Left hindlimb (tissue), 1 donor: Measurements from ENCODE around the gene RC3H2.
A peak's percentile ranks its signal among the peaks of the same experiment; 100 is the strongest.

Experiments used
- DNase-seq: peaks from one replicate; pipeline ENCODE4 v3.0.0-alpha.2; 2018

The RC3H2 gene, protein sequence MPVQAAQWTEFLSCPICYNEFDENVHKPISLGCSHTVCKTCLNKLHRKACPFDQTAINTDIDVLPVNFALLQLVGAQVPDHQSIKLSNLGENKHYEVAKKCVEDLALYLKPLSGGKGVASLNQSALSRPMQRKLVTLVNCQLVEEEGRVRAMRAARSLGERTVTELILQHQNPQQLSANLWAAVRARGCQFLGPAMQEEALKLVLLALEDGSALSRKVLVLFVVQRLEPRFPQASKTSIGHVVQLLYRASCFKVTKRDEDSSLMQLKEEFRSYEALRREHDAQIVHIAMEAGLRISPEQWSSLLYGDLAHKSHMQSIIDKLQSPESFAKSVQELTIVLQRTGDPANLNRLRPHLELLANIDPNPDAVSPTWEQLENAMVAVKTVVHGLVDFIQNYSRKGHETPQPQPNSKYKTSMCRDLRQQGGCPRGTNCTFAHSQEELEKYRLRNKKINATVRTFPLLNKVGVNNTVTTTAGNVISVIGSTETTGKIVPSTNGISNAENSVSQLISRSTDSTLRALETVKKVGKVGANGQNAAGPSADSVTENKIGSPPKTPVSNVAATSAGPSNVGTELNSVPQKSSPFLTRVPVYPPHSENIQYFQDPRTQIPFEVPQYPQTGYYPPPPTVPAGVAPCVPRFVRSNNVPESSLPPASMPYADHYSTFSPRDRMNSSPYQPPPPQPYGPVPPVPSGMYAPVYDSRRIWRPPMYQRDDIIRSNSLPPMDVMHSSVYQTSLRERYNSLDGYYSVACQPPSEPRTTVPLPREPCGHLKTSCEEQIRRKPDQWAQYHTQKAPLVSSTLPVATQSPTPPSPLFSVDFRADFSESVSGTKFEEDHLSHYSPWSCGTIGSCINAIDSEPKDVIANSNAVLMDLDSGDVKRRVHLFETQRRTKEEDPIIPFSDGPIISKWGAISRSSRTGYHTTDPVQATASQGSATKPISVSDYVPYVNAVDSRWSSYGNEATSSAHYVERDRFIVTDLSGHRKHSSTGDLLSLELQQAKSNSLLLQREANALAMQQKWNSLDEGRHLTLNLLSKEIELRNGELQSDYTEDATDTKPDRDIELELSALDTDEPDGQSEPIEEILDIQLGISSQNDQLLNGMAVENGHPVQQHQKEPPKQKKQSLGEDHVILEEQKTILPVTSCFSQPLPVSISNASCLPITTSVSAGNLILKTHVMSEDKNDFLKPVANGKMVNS

DNA sequence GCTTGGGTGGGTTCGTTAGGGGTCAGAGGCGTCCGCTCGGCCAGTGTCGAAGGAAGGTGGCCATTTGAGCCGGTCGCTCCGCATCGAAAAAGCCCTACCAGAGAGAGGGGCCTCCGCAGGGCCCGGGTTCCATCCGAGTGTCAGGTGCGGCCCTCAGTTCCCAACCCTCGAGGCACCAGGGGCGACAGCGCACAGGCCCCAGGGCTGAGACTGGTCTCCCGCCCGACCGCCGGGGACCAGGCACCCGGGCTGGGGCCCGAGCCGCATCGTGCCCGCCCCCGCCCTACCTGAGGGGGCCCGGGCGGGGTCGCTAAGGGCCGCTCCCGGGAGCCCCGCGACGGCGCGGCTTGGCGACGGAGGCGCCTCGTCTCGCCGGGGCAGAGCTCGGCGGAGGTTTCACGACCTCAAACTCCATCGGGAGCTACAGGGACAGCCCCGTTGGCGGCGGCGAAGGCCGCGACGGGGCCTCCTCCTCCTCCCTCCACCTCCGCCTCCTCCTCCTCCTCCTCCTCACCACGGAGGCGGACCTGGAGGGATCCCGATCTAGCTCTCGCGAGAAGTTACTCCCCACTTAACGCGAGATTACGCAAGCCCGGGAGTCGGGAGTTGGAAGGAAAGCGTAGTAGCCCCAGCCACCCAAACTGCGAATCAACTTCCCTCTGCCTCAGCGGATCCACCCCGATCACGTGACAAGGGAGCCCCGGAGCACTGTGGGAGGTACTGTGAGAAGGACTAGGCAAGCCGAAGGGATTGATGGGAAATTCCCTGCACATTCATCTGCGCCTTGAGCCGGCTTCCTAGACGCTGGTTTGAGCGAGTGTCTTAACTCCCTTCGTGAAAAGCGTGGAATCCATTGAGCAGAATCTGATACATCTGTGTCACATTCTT is at the start of gene RC3H2:
Gene RC3H2, minus strand, starts transcription at position 537 of the 888 bp plus-strand sequence. CDS start 7,850 bp downstream, outside the sequence.
- DNase-seq, result peak; percentile 100

DNA sequence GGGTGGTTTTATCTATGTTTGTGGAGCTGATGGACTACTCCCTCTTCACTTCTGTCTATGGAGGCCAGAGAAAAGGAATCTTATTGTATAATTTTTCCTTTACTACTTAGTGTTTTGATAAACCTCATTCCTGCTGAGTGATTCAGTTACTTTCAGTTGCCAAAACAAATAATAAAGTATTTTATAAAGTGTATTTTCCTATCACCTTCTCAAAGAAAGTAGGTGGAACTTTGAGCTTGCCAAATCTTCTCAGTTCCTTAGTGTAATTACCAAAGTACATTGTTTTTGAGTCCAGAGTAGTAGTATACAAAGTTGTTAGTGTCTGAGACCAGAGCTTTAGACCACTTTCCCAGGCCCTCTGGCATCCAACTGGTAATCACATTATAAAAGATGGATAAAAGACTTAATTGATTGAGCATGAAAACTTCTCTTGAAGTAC is 49.1 kb upstream of the RC3H2 start:
- DNase-seq, result no peak

- DNase-seq, result no peak
Measured at GRCh38 chr9:122951056-122951455, 45.9 kb upstream of the RC3H2 start.

DNA sequence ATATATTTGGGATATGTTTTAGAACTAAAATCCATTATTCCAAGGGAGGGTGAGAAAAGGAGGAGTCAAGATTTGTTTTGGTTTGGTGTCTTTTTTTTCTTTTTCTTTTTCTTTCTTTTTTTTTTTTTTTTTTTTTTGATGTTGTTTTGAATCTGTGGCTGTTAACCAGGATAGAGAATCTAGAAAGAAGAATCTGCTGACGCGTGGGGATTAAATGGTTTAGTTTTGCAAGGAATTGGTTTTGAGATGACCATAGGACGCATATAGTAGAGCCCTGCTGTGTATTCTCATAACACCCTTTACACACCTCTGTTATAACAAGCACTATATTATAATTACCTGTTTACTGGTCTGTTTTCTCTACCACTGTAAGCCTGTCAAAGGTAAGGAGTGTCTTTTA is 45.1 kb upstream of the RC3H2 start:
- DNase-seq, result no peak

- no peak for DNase-seq
Measured at GRCh38 chr9:122949696-122950095, 44.5 kb upstream of the RC3H2 start.

GRCh38 chr9:122948313-122948712 is 43.2 kb upstream of the RC3H2 start:
- no peak for DNase-seq

- no peak for DNase-seq
Measured at GRCh38 chr9:122946461-122947005, 41.4 kb upstream of the RC3H2 start.

DNA sequence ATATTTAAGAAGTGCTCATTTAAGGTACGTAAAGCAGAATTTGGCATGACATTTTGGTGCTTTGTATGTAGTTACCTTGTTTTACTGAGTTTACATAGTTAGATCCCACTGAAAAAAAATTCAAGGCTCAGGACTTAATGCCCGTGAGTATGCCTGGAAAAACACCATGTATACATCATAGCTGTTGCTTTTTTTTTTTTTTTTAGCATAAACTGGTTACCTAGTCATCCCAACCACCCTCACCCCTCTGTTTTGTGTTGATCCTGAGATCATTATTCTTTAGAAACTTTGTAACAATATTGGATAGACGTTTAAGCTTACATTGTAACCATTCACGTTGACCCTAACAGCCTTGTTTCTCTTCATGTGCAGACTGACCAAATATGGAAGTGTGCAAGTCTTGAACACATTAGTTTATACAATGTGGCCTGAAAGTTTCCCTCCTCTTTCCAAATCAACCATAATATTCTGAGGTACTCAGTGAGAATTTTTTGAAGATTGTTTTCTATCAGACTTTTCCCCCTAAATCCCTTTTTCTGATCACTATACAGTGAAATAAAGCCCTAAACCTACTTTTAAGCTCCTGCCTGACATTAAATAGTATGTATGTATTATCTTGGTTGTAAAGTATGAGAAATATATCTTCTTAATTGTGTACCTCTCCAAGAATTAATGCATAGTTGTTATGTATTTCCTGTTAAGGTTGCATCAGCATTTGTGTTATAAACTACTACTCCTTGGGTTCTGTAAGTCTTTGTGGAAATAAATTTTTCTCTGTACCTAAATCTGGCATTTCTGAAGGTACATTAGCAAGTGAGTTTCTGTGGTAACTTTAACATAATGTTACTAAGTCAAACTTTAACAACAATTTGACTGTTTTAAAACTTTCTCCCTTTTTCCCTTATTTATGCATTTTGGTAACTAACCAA is 40.1 kb upstream of the RC3H2 start:
- no peak for DNase-seq

DNA sequence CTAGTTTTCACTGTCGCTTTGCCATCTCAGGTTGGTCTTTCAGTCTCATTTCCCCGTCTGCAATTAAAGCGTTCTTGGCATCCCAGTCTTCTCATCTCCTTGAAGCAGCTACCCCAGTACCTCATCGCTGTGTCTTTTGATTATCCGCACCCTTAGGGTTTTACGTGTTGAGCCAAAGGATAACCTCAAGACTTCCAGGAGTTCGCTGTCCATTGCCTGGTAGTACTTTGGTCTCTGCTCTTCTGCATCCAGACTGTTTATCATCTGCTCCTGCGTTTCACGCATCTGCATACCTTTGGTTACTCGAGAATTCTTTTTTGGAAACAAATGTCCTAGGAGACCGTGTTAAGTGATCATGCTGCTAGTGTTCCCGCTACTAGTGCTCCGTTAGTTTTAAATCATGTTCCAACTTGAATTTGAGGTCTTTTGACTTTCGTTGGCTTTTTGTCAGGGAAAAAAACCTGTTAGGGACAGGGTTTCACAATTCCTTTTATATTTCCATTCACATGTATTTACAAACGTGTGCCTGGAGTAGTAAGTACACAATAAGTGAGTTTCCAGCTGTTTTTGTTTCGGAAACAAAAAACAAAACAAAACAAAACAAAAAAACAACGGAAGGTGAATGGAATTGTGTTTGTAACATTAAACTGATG is 36.5 kb upstream of the RC3H2 start:
- DNase-seq, result no peak

DNA sequence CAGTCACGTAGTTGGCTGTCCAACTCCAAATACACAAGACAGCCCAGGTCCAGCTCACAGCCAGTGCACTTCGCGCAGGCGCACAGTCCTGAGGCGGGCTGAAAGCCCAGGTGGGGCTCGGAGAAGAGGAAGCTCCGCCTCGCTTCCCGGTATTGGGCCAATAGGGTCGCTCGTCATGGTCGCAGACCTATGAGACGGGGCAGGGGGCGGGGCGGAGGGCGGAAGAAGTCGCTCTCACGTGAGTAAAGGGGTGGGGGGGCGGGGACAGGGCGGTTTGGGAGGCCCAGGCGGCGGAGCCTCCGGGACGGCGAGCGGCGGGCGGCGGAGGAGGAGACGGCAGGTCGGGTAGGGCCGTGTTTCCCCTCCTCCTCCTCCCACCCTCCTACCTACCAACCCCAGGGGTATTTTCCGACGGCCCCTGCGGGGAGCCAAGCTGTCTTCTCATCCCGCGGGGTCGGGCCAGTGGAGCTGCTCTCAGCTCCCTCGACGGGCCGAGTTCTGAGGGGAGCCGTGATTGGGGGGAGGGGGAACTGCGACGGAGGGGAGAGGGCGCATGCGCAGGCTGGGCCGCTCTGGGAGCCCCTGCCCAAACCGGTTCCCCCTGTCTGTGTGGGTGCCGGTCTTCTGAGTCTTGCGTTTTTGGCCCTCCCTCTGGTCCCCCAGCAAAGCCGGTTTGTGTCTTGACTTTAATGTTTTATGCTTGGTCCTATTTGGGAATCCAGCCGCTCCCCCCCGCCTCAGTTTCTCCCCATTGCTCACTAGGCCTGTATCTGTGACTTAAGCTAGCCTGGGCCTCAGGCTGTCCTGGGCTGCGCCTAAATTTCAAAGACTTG is 35.8 kb upstream of the RC3H2 start, which contains the start of gene RABGAP1:
Gene RABGAP1, plus strand, starts transcription at position 272 of the 833 bp plus-strand sequence. CDS start 16,040 bp downstream, outside the sequence.
- peak; percentile 99 for DNase-seq

DNA sequence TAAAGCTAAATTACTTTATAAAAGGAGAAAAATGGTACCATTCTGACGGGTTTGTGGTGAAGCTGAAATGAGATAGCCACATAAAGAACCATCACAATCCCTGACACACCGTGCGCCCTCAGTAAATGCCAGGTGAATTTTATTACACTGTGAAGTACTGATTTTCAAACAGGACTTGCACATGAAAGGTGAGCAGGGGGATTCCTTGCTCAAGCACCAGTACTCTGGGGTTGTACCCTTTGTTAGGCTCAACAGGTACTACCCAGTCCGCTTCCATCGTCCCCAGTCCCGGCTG is 35.2 kb upstream of the RC3H2 start:
- no peak for DNase-seq

GRCh38 chr9:122939601-122940000 is 34.4 kb upstream of the RC3H2 start:
- no peak for DNase-seq

DNA sequence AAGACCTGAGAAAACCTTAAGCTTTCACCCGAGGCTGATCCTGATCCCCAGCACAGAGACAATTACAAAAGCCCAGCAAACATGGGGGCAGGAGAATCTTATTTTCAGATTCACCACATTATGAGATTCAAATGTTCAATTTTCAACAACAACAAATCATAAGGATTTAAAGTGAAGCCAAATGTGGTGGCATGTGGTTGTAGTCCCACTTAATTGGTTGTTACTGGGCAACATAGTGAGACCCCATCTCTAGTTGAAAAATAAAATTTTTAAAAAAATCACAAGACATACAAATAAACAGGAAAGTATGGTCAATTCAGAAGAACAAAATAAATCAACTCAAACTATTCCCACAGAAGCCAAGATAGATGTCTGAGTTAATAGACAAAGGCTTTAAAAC is 31.7 kb upstream of the RC3H2 start:
- DNase-seq, result no peak

DNA sequence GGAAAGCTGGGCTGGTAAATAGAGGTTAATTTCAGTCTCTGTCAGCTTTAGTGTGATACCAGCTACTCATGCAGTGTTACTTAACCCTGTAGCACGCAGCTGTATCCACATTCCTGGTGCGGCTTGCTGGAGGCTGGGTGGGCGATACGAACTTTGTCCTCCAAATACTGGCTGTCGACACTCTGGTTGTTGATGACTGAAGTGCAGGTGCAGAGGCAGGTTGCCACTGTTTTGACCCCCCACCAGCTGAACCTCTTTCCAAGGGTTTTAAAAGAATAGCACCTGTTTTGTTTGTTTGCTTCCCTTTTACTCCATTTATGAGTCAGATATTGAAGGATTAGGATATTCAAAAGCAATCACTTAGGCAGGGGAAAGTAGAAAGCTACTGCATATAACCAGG is 31.3 kb upstream of the RC3H2 start:
- no peak for DNase-seq

DNA sequence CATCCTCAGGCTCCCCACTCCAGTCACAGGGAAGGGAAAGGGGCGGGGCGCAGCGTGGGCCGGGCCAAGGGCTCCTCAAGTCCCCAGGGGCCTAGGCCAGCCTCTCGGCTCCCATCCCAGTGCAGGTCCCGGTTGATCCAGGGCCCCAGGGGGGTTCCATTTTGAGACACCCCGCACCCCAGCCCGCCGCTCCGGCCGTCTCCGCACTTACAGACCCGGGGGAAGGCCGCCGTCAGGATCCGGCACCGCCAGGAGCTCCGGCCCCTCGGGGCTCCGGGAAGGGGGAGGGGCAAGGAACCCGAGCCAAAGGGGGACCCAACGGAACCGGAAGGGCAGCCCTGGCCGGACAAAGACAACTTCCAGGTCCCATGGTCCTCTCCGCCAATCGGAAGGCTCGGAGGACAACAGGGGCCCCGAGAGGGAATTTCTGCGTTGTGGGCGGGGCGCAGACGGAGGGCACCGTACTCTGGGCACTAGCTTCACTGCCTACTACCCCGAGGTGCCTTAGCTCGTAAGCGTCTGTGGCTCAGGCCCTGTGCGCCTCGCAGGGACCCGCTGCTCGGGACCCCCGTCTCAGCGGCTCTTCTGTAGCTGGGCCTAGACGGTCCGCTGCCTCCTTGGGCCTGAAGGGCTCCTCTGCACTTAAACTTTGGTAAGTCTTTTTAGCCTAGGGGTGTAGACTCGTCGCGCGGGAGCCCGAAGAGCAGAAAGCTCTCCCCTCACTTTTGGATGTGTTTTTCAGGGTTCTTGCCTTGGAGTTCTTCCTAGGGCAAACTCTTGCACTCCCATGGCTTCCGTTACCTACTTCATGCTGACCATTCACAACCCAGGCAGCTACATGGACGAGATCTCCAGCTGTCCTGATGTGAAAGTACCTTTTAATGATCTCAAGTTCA is 26.3 kb upstream of the RC3H2 start, which contains the start of gene ZBTB26:
Gene ZBTB26, minus strand, starts transcription at position 287 of the 896 bp plus-strand sequence. CDS start 11,578 bp downstream, outside the sequence.
- peak; percentile 95 for DNase-seq

GRCh38 chr9:122930541-122931225 is 25.5 kb upstream of the RC3H2 start:
- no peak for DNase-seq

- no peak for DNase-seq
Measured at GRCh38 chr9:122929796-122930354, 24.7 kb upstream of the RC3H2 start.
